H9 (cell line): Measurements from ENCODE around the gene UNC79. TPM values are rescaled to one million over a fixed set of nuclear protein-coding genes. Genes with fewer than 3 reads are reported as not detected.
"Not testable (repeated sequence)": the region's sequence is repeated elsewhere in the genome, so short reads cannot be mapped to it uniquely, and the experiment has no call there.

ENCODE experiments used
- DNase-seq: peaks from one replicate; pipeline ENCODE4 v3.0.0-alpha.2; 2017
- H2AFZ ChIP-seq: one replicate; pipeline ENCODE4 v1.6.1; 2013; ENCODE audit warnings: mild to moderate bottlenecking, low read length, control low read depth, moderate library complexity
- H2AK5ac ChIP-seq: 2 replicates; pipeline ENCODE4 v1.6.1; 2013; ENCODE audit warnings: low read length, control low read depth, mixed read lengths; ENCODE audit not compliant: insufficient read length
- H2BK120ac ChIP-seq: one replicate; pipeline ENCODE4 v1.6.1; 2013; ENCODE audit warnings: low read depth, mild to moderate bottlenecking, low read length, control low read depth, inconsistent platforms; ENCODE audit not compliant: poor library complexity, severe bottlenecking
- H2BK12ac ChIP-seq: 2 replicates; pipeline ENCODE4 v1.6.1; 2013; ENCODE audit warnings: low read length, control low read depth, mixed read lengths, low read depth; ENCODE audit not compliant: insufficient read length
- H2BK15ac ChIP-seq: 2 replicates; pipeline ENCODE4 v1.6.1; 2013; ENCODE audit warnings: low read depth, low read length, control low read depth
- H2BK20ac ChIP-seq: one replicate; pipeline ENCODE4 v1.6.1; 2013; ENCODE audit warnings: low read depth, mild to moderate bottlenecking, low read length, control low read depth, inconsistent platforms; ENCODE audit not compliant: poor library complexity, severe bottlenecking
- H2BK5ac ChIP-seq: 2 replicates; pipeline ENCODE4 v1.6.1; 2013; ENCODE audit warnings: low read length, control low read depth, mixed read lengths; ENCODE audit not compliant: insufficient read length
- H3K14ac ChIP-seq: 2 replicates; pipeline ENCODE4 v1.6.1; 2013; ENCODE audit warnings: low read length, control low read depth; ENCODE audit not compliant: insufficient read depth
- H3K18ac ChIP-seq: 2 replicates; pipeline ENCODE4 v1.6.1; 2013; ENCODE audit warnings: low read depth, mild to moderate bottlenecking, mixed read lengths, low read length, control low read depth; ENCODE audit not compliant: insufficient read length
- H3K23ac ChIP-seq: 2 replicates; pipeline ENCODE4 v1.6.1; 2013; ENCODE audit warnings: low read length, control low read depth, mixed read lengths, low read depth; ENCODE audit not compliant: insufficient read length
- H3K23me2 ChIP-seq: 2 replicates; pipeline ENCODE4 v1.6.1; 2013; ENCODE audit warnings: low read depth, mild to moderate bottlenecking, mixed read lengths, low read length, control low read depth; ENCODE audit not compliant: insufficient read length, poor library complexity, severe bottlenecking
- H3K27ac ChIP-seq: 2 replicates; pipeline ENCODE4 v1.5.1; 2013; ENCODE audit warnings: low read length, control low read depth, mixed read lengths, low read depth; ENCODE audit not compliant: insufficient read length
- H3K27me3 ChIP-seq: 2 replicates; pipeline ENCODE4 v1.6.1; 2013; ENCODE audit warnings: low read length, control low read depth, inconsistent platforms; ENCODE audit not compliant: insufficient read depth
- H3K4ac ChIP-seq: 2 replicates; pipeline ENCODE4 v1.6.1; 2013; ENCODE audit warnings: low read depth, mild to moderate bottlenecking, control low read depth, inconsistent platforms, low read length, moderate library complexity
- H3K4me1 ChIP-seq: 2 replicates; pipeline ENCODE4 v1.6.1; 2013; ENCODE audit warnings: low read length, control low read depth, inconsistent platforms; ENCODE audit not compliant: insufficient read depth
- H3K4me2 ChIP-seq: 2 replicates; pipeline ENCODE4 v1.6.1; 2013; ENCODE audit warnings: low read length, control low read depth, mixed read lengths; ENCODE audit not compliant: insufficient read length, insufficient read depth
- H3K56ac ChIP-seq: 2 replicates; pipeline ENCODE4 v1.6.1; 2013; ENCODE audit warnings: low read depth, mild to moderate bottlenecking, mixed read lengths, low read length, control low read depth; ENCODE audit not compliant: insufficient read length
- H3K79me1 ChIP-seq: 2 replicates; pipeline ENCODE4 v1.6.1; 2013; ENCODE audit warnings: low read depth, mild to moderate bottlenecking, moderate library complexity, low read length, control low read depth, inconsistent platforms; ENCODE audit not compliant: insufficient read depth, poor library complexity, severe bottlenecking
- H3K79me2 ChIP-seq: 2 replicates; pipeline ENCODE4 v1.6.1; 2013; ENCODE audit warnings: low read length, control low read depth, inconsistent platforms; ENCODE audit not compliant: insufficient read depth
- H3K9ac ChIP-seq: 2 replicates; pipeline ENCODE4 v1.6.1; 2013; ENCODE audit warnings: low read length, control low read depth, mixed read lengths; ENCODE audit not compliant: insufficient read length; ENCODE audit errors: extremely low read depth
- H3K9me3 ChIP-seq: one replicate; pipeline ENCODE4 v1.6.1; 2013; ENCODE audit warnings: low read depth, low read length, inconsistent platforms; ENCODE audit not compliant: control insufficient read depth
- H3T11ph ChIP-seq: one replicate; pipeline ENCODE4 v1.6.1; 2013; ENCODE audit warnings: mild to moderate bottlenecking, low read length, control low read depth, inconsistent platforms
- H4K20me1 ChIP-seq: one replicate; pipeline ENCODE4 v1.6.1; 2013; ENCODE audit not compliant: control insufficient read depth, insufficient read length, insufficient read depth
- H4K5ac ChIP-seq: 2 replicates; pipeline ENCODE4 v1.6.1; 2013; ENCODE audit warnings: low read depth, mild to moderate bottlenecking, mixed read lengths, low read length, control low read depth; ENCODE audit not compliant: insufficient read length
- H4K8ac ChIP-seq: replicated peaks from 2 replicates; pipeline ENCODE4 v1.6.1; 2013; ENCODE audit warnings: low read length, control low read depth, mixed read lengths, low read depth; ENCODE audit not compliant: insufficient read length
- H4K91ac ChIP-seq: 2 replicates; pipeline ENCODE4 v1.6.1; 2013; ENCODE audit warnings: low read depth, mild to moderate bottlenecking, moderate library complexity, mixed read lengths, low read length, control low read depth; ENCODE audit not compliant: insufficient read length
- H3K27ac Mint-ChIP-seq, 3 experiments: 2 replicates in 2 of 3; 3 replicates in 1 of 3; pipeline ENCODE4 v1.8.0; 2020 to 2021; ENCODE audit warnings: mixed read lengths in 3 of 3, mild to moderate bottlenecking in 1 of 3, moderate library complexity in 1 of 3
- H3K27me3 Mint-ChIP-seq: 2 replicates; pipeline ENCODE4 v1.8.0; 2021; ENCODE audit warnings: low read depth, mild to moderate bottlenecking, moderate library complexity, mixed read lengths
- H3K36me3 Mint-ChIP-seq, 3 experiments: 2 replicates in 2 of 3; 3 replicates in 1 of 3; pipeline ENCODE4 v1.8.0; 2020 to 2021; ENCODE audit warnings: low read depth in 3 of 3, mixed read lengths in 3 of 3; ENCODE audit not compliant: insufficient read depth in 1 of 3
- H3K4me1 Mint-ChIP-seq, 2 experiments: 2 replicates each; pipeline ENCODE4 v1.8.0; 2020; ENCODE audit warnings: mixed read lengths in 2 of 2
- H3K4me3 Mint-ChIP-seq, 2 experiments: 2 replicates in 1 of 2; 3 replicates in 1 of 2; pipeline ENCODE4 v1.8.0; 2020 to 2021; ENCODE audit warnings: mild to moderate bottlenecking in 2 of 2, mixed read lengths in 2 of 2, moderate library complexity in 1 of 2
- H3K9me3 Mint-ChIP-seq, 2 experiments: 2 replicates in 1 of 2; 3 replicates in 1 of 2; pipeline ENCODE4 v1.8.0; 2020; ENCODE audit warnings: mild to moderate bottlenecking in 2 of 2, mixed read lengths in 2 of 2, moderate library complexity in 1 of 2
- CTCF ChIP-seq: fragments of 200-600 bp; sonication (generic); conservative IDR thresholded peaks from 3 replicates; pipeline ENCODE4 v1.8.0; 2021; ENCODE audit warnings: antibody characterized with exemption, mild to moderate bottlenecking
- WGBS: extraction: QIAGEN DNeasy Blood & Tissue Kit; methylation state at CpG from one replicate; pipeline ENCODE4 v1.1.7; 2013; ENCODE audit warnings: missing lambda C conversion rate, low lambda C conversion rate, mixed read lengths; ENCODE audit not compliant: insufficient read length; ENCODE audit errors: extremely low coverage; 5-methylcytosine and 5-hydroxymethylcytosine counted together
- total RNA-seq: library from RNA; stranded (reverse); gene quantifications from 2 replicates; pipeline ENCODE4 v1.2.1, GENCODE V29; 2021

The UNC79 gene
- total RNA-seq, 1 experiment from 2014 or later, result 3.0 TPM

GRCh38 chr14:93493054-93493453 lies 62.3 kb downstream of the UNC79 start:
- Mint-ChIP-seq H3K4me1 (0 out of 4 replicates have a peak, but pooled peaks cover 0 to 4% of the 10 kb centered on the region in 2 experiments), H3K4me3 (no peak overlapping the region), H3K27me3 (no peaks in the 10 kb centered on the region), H3K27ac (no peak overlapping the region; a peak in 1 of 7 replicates), H3K36me3 (peaks cover 0 to 3% (median 0%) of the 10 kb centered on the region in 3 experiments; a peak in 2 of 7 replicates), H3K9me3 (no peaks in the 10 kb centered on the region; a peak in 1 of 5 replicates)
- Histone ChIP-seq H3K79me1 (no peaks in the 10 kb centered on the region), H2BK12ac (no peak overlapping the region), H4K5ac (no peak overlapping the region), H3K56ac (no peak overlapping the region), H3K23me2 (no peaks in the 10 kb centered on the region), H3K18ac (no peak overlapping the region), H4K8ac (no peak overlapping the region), H3K4ac (no peak overlapping the region), H3K14ac (no peak overlapping the region), H2BK20ac (no peak overlapping the region), H2AK5ac (no peak overlapping the region), H2BK120ac (no peak overlapping the region), H3K27me3 (no peaks in the 10 kb centered on the region), H3K4me1 (no peaks in the 10 kb centered on the region), H2AFZ (no peak overlapping the region), H4K91ac (no peak overlapping the region), H3K9me3 (no peaks in the 10 kb centered on the region), H3K9ac (no peak overlapping the region), H3K79me2 (no peaks in the 10 kb centered on the region), H2BK5ac (no peak overlapping the region), H3K27ac (no peak overlapping the region), H3T11ph (no peak overlapping the region), H3K4me2 (no peak overlapping the region), H4K20me1 (no peaks in the 10 kb centered on the region), H3K23ac (no peak overlapping the region), H2BK15ac (no peak overlapping the region)
- no peak for TF ChIP-seq CTCF
- WGBS, result no CpG with 5 or more reads among the region's 5 CpGs
- no peak for DNase-seq

GRCh38 chr14:93493622-93494021 lies 62.9 kb downstream of the UNC79 start:
- H3K14ac ChIP-seq, H3K9ac ChIP-seq, H4K8ac ChIP-seq, H3K18ac ChIP-seq, H3K9me3 ChIP-seq, H3T11ph ChIP-seq, H3K79me2 ChIP-seq, H4K20me1 ChIP-seq, DNase-seq, H3K23me2 ChIP-seq, H3K23ac ChIP-seq, H2BK12ac ChIP-seq, H3K27me3 ChIP-seq, H3K27ac ChIP-seq, H3K36me3 Mint-ChIP-seq, H4K91ac ChIP-seq, H3K4me1 Mint-ChIP-seq, H2BK15ac ChIP-seq, H4K5ac ChIP-seq, H2BK5ac ChIP-seq, H2BK120ac ChIP-seq, H2AFZ ChIP-seq, H2AK5ac ChIP-seq, H2BK20ac ChIP-seq, H3K4me2 ChIP-seq, H3K9me3 Mint-ChIP-seq, H3K4me1 ChIP-seq, H3K79me1 ChIP-seq, H3K4me3 Mint-ChIP-seq, H3K27me3 Mint-ChIP-seq, H3K4ac ChIP-seq, H3K56ac ChIP-seq, H3K27ac Mint-ChIP-seq: not testable (repeated sequence)
- WGBS, result no CpG with 5 or more reads among the region's 2 CpGs
